CD4-positive, alpha-beta T cell treated with Interleukin-4 for 4 hours (primary cell): ENCODE data around the gene ATCAY.

Source experiments
- DNase-seq: peaks from one replicate; pipeline ENCODE4 v3.0.0-alpha.2; 2020

ATCAY gene

DNA sequence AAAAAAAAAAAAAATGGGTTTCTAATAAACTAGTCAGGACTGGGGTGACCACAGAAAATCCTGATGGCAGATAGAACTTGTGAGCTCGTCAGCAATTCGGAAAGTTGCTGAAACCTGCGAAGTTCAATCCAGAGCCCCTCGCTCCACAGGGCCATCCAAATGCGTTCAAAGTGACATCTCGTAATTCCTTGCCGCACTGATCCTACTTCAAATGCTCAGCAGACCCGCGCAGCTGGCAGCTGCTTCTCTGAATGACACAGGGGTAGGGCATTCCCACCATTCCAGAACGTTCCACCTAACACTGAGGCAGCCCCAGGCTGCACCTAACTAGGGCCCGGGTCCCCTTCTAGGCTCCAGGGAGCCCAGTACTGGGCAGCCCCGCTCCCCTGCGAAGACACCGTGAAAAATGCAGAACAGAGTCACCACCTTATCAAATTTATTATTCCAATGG, 95.2 kb downstream of the ATCAY start:
- no peak for DNase-seq

DNA sequence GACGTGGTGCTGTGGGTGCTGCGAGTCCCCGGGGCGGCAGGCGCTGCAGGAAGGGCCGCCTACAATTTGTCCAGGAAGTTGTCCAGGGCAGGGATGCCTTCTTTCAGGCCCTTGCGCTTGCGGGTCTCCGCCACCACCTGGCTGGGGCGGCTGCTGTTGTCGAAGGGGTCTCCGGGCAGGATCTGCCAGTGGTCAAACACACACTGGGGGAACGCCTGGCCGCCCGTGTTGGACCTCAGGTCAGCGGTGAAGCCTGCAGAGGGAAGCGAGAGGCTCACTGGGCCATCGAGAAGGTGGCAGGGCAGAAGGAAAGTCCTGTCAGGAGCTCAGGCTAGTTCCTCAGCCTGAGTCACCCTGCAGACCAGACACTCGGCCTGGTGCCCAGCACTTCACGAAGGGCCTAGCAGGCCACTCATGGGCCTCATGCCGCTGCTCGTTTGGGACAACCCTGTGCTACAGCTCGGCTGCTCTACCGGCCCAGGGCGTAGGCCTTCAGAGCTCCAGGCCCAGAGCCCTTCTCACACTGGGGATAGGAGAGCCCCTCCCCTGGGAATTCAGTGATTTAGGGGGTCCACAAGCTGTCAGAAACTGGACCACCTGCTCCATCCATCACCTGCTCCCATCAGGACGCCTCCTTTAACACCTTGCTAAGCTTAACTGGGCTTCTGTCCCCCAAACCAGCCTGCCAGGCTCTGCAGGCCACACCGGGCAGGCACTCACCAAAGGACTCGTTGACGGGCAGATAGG, 96.2 kb downstream of the ATCAY start:
- no peak for DNase-seq
